ENCODE measurements around the gene SH3RF3.

DNA sequence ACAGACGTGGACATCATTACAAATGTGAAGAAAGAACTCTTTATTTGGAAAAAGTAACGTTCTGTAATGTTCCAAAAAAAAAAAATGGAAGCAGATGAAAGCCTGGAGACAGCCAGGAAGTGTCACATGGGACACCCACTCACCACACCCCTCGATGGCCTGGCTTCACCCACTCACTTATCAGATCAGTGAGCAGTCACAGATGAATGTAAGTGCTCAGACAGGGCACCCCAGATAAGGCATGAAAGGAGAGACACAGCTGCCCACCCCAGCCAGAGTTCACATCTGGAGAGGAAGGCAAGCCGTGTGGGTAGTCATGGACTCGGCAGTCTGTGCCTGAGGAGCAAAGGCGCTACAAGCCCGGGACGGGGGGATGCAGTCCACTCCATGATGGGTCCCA, 379.6 kb downstream of the SH3RF3 start:
- TF ChIP-seq FOXM1 (IDR thresholded peaks at IDR 0.05; ENCODE audit: low read depth, low read length), result no peak
- no peak for TF ChIP-seq SIN3A (IDR thresholded peaks at IDR 0.05; ENCODE audit: low read depth, low read length)
- no peak for TF ChIP-seq MTA3 (IDR thresholded peaks at IDR 0.05; ENCODE audit: borderline replicate concordance, low read length)
- TF ChIP-seq CTCF (IDR thresholded peaks at IDR 0.05 in 2 of 3, conservative IDR thresholded peaks at IDR 0.05 in 1 of 3; ENCODE audit: control insufficient read depth in 2 of 3, extremely low read depth in 1 of 3, insufficient read depth in 1 of 3, low read depth in 3 of 3, low read length in 3 of 3), result no peak
- TF ChIP-seq GABPA (IDR thresholded peaks at IDR 0.05; ENCODE audit: low read depth), result no peak
- TF ChIP-seq NFYB (IDR thresholded peaks at IDR 0.05; ENCODE audit: insufficient read depth, low read depth, low read length), result no peak
- TF ChIP-seq EZH2 (IDR thresholded peaks at IDR 0.05; ENCODE audit: borderline replicate concordance, control insufficient read depth, low read depth, low read length), result no peak
- TF ChIP-seq ZNF24 (IDR thresholded peaks at IDR 0.05), result no peak
- no peak for TF ChIP-seq ZBTB11 (CRISPR knock-in tag; IDR thresholded peaks at IDR 0.05)
- no peak for TF ChIP-seq POLR2A (IDR thresholded peaks at IDR 0.05; ENCODE audit: low read depth, low read length)
- no peak for TF ChIP-seq CBX5 (IDR thresholded peaks at IDR 0.05; ENCODE audit: low read depth)
- no peak for TF ChIP-seq RAD21 (IDR thresholded peaks at IDR 0.05; ENCODE audit: insufficient read depth, low read depth, low read length)
- TF ChIP-seq POLR2AphosphoS5 (IDR thresholded peaks at IDR 0.05; ENCODE audit: low read length), result no peak

Data from GM12878 (cell line).